Astrocyte (in vitro differentiated cells and primary cell): ENCODE measurements around the gene ICAM1.

ENCODE experiments used
- CTCF ChIP-seq: IDR thresholded peaks from 2 replicates; pipeline ENCODE4 v1.5.1; 2011; ENCODE audit warnings: low read depth, mild to moderate bottlenecking, inconsistent platforms, low read length, moderate library complexity; ENCODE audit not compliant: insufficient read depth
- EZH2 ChIP-seq: IDR thresholded peaks from 2 replicates; pipeline ENCODE4 v1.6.1; 2012; ENCODE audit warnings: mild to moderate bottlenecking, low read length, inconsistent platforms; ENCODE audit not compliant: insufficient read depth

GRCh38 chr19:10266706-10267105, 4.2 kb upstream of the ICAM1 start:
- TF ChIP-seq CTCF (no peak), EZH2 (no peak)
